BLaER1 treated with 17β-estradiol and CSF1 and Interleukin-3, amounts not matched to agents 10 nM and 100 nM (cell line): ENCODE results near the gene CEACAM19.
A peak's percentile ranks its signal among the peaks of the same experiment; 100 is the strongest.
"Not testable (repeated sequence)": the region's sequence is repeated elsewhere in the genome, so short reads cannot be mapped to it uniquely, and the experiment has no call there.

ENCODE experiments used
- H3K27ac ChIP-seq, 11 experiments: shearing (Covaris generic); formaldehyde crosslinking; 2 replicates each; pipeline ENCODE4 v1.8.1; 2022
- H3K27me3 ChIP-seq, 11 experiments: shearing (Covaris generic); formaldehyde crosslinking; 2 replicates each; pipeline ENCODE4 v1.8.1; 2022
- H3K36me3 ChIP-seq, 11 experiments: shearing (Covaris generic); formaldehyde crosslinking; 2 replicates each; pipeline ENCODE4 v1.8.1; 2022
- H3K4me1 ChIP-seq, 10 experiments: shearing (Covaris generic); formaldehyde crosslinking; 2 replicates each; pipeline ENCODE4 v1.8.1; 2022
- H3K4me2 ChIP-seq, 11 experiments: shearing (Covaris generic); formaldehyde crosslinking; 2 replicates each; pipeline ENCODE4 v1.8.1; 2022
- H3K4me3 ChIP-seq, 10 experiments: shearing (Covaris generic); formaldehyde crosslinking; 2 replicates each; pipeline ENCODE4 v1.8.1; 2022
- H3K9ac ChIP-seq, 11 experiments: shearing (Covaris generic); formaldehyde crosslinking; 2 replicates each; pipeline ENCODE4 v1.8.1; 2022
- H3K9me3 ChIP-seq, 11 experiments: shearing (Covaris generic); formaldehyde crosslinking; replicated peaks in 1 of 11; 2 replicates each; pipeline ENCODE4 v1.8.1; 2022
- H4K20me1 ChIP-seq, 11 experiments: shearing (Covaris generic); formaldehyde crosslinking; 2 replicates each; pipeline ENCODE4 v1.8.1; 2022
- Cebpa-rat ChIP-seq, 11 experiments: shearing (Covaris generic); IDR thresholded peaks; 2 replicates each; pipeline ENCODE4 v1.8.1; 2022

The CEACAM19 gene

DNA sequence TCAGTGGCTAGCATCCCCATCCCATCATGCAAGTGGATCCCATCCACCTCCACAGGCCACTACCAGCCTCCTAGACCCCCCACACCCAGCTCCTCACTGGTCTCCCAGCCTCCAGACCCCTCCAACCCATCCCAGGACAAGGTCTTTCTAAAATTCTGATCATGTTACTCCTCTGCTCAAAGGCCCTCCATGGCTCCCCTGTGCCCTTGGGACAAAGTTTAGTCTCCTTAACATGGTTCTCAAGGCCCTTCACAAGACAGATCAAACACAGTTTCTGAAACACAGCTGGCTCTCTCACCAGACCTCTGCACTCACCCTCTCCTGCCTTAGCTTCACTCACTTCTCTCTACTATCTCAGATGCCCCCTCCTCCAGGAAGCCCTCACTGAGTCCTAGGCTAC, 9.3 kb downstream of the CEACAM19 start:
- H3K27ac ChIP-seq: no peak overlapping the region
- no peak for TF ChIP-seq Cebpa-rat (IDR thresholded peaks at IDR 0.05)

DNA sequence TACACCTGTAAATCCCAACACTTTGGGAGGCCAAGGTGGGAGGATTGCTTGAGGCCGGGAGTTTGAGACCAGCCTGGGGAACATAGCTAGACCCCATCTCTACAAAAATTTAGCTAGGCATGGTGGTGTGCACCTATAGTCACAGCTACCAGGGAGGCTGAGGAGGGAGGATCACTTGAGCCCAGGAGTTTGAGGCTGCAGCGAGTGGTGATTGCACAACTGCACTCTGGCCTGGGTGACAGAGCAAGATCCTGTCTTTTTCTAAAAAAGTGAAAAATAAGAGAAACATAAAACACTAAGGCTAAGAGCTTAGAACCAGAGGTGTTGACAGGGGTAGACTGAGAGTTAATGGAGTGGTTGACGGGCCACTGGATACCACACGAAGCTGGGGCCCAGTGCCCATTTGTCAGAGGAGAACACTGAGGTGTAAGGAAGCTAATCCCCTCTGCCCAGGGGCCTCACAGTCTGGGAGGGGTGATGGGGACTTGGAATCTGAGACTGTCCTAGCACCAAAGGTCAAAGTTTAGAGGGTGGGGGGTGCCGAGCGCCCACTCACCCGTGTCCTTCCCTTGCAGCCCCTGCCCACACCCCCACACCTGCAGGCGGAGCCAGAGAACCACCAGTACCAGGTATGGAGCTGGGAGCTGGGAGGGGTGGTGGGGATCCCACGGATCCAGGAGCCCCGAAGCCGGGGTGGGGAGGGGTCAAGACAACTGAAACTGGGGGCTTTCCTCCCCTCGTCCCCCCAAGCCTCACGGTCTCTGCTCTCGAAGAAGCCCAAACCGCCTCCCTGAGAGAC, 10.9 kb downstream of the CEACAM19 start:
- peak overlapping the region in 4 of 11 experiments; percentile 24 to 93 (median 82); a peak in 9 of 22 replicates for H3K4me2 ChIP-seq
- no peaks in the 10 kb centered on the region for H3K9me3 ChIP-seq
- peaks cover 20 to 63% (median 49%) of the 10 kb centered on the region in 10 experiments for H3K4me1 ChIP-seq
- no peak overlapping the region for H3K4me3 ChIP-seq
- H3K9ac ChIP-seq: no peak overlapping the region
- H3K27ac ChIP-seq: no peak overlapping the region
- H3K36me3 ChIP-seq: no peaks in the 10 kb centered on the region
- TF ChIP-seq Cebpa-rat (IDR thresholded peaks at IDR 0.05): peak in 2 of 11 experiments; percentile 8 to 27; a peak in 1 of 22 replicates
- no peaks in the 10 kb centered on the region for H4K20me1 ChIP-seq
- no peaks in the 10 kb centered on the region for H3K27me3 ChIP-seq

More for the DNA sequence above, 9.3 kb downstream of the CEACAM19 start:
- H3K4me2 ChIP-seq: no peak overlapping the region
- no peaks in the 10 kb centered on the region for H3K9me3 ChIP-seq
- no peaks in the 10 kb centered on the region for H3K27me3 ChIP-seq
- no peaks in the 10 kb centered on the region for H3K36me3 ChIP-seq
- no peak overlapping the region for H3K9ac ChIP-seq
- H3K4me3 ChIP-seq: no peak overlapping the region
- H3K4me1 ChIP-seq: peaks cover 20 to 55% (median 41%) of the 10 kb centered on the region in 10 experiments
- H4K20me1 ChIP-seq: no peaks in the 10 kb centered on the region

DNA sequence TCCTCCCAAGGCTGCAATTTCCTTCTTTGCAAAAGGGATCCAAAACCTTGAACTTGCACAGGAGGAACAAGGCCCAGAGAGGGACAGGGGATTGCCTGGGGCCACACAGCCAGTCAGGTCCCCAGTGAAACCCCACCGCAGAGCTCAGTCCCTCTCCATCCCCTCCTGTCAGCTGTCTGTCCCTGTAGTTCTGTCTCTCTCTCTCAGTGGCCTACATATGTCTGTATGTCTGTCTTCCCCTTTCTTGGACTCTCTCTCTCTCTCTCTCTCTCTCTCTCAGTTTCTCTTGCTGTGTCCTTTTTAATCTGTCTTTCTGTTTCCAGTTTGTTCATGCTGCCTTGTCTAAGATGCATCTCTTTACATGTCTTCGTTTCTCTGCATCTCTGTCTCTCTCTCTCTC, 11.5 kb downstream of the CEACAM19 start:
- Histone ChIP-seq H3K4me2 (peak overlapping the region in 5 of 11 experiments; percentile 36 to 93 (median 77); a peak in 9 of 22 replicates), H3K9ac (no peak overlapping the region; a peak in 1 of 22 replicates), H4K20me1 (no peaks in the 10 kb centered on the region), H3K9me3 (no peaks in the 10 kb centered on the region), H3K36me3 (no peaks in the 10 kb centered on the region), H3K27me3 (no peaks in the 10 kb centered on the region), H3K4me1 (peaks cover 16 to 63% (median 49%) of the 10 kb centered on the region in 10 experiments), H3K4me3 (no peak overlapping the region), H3K27ac (peak overlapping the region in 1 of 11 experiments; percentile 85; a peak in 1 of 22 replicates)
- TF ChIP-seq Cebpa-rat (IDR thresholded peaks at IDR 0.05): no peak

DNA sequence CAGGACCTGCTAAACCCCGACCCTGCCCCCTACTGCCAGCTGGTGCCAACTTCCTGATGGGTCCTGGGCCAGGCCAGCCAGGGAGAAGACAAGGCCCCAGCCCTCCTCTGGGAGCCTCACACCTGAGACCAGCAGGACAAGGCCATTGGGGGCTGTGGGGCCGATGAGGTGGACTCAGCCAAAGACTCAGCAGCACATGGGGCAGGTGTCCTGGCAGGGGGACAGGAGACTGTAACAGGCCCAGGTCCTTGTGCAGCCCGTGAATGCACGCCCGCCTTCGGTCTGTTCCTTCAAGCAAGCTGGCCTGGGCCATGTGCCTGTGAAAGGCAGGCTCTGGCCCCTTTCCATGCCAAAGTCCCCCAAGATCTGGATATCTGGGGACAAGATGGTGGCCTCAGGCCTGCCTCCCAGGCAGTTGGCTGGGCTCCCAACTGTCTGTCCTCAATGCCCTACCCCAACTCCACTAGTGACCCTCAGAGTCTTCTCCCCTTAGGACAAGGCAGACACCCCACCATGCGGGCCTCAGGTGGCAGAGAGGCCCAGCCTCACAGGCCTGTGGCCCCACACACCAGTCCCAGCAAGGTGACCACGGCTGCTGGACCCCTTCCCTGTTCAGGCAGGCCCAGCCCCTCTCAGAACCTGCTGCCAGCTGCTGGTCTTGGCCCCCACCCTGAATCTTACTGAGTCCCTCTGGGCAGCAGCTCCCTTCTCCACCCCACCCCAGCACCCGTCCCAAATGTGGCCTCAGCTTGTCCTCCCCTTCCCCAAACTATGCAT, 12.3 kb downstream of the CEACAM19 start:
- H3K27ac ChIP-seq: peak overlapping the region in 7 of 11 experiments; percentile 4 to 85 (median 25); a peak in 11 of 22 replicates
- no peaks in the 10 kb centered on the region for H3K36me3 ChIP-seq
- H3K27me3 ChIP-seq: no peaks in the 10 kb centered on the region
- no peak for TF ChIP-seq Cebpa-rat (IDR thresholded peaks at IDR 0.05)
- no peak overlapping the region for H3K4me3 ChIP-seq
- H3K4me2 ChIP-seq: peak overlapping the region in 5 of 11 experiments; percentile 36 to 93 (median 77); a peak in 10 of 22 replicates
- peaks cover 16 to 68% (median 53%) of the 10 kb centered on the region in 10 experiments for H3K4me1 ChIP-seq
- H4K20me1 ChIP-seq: no peaks in the 10 kb centered on the region
- no peaks in the 10 kb centered on the region for H3K9me3 ChIP-seq
- H3K9ac ChIP-seq: peak overlapping the region in 1 of 11 experiments; percentile 37; a peak in 2 of 22 replicates

- H3K36me3 ChIP-seq, H3K27me3 ChIP-seq, H3K9me3 ChIP-seq, H4K20me1 ChIP-seq, H3K4me3 ChIP-seq: not testable (repeated sequence)
- Histone ChIP-seq H3K27ac (peak overlapping the region in 6 of 11 experiments; percentile 17 to 85 (median 70); a peak in 10 of 22 replicates), H3K4me1 (peaks cover 16 to 75% (median 57%) of the 10 kb centered on the region in 10 experiments), H3K9ac (peak overlapping the region in 1 of 11 experiments; percentile 65; a peak in 2 of 22 replicates), H3K4me2 (peak overlapping the region in 9 of 11 experiments; percentile 55 to 93 (median 78); a peak in 17 of 22 replicates)
These were observed 13.1 kb downstream of the CEACAM19 start for GRCh38 chr19:44684396-44684795.

DNA sequence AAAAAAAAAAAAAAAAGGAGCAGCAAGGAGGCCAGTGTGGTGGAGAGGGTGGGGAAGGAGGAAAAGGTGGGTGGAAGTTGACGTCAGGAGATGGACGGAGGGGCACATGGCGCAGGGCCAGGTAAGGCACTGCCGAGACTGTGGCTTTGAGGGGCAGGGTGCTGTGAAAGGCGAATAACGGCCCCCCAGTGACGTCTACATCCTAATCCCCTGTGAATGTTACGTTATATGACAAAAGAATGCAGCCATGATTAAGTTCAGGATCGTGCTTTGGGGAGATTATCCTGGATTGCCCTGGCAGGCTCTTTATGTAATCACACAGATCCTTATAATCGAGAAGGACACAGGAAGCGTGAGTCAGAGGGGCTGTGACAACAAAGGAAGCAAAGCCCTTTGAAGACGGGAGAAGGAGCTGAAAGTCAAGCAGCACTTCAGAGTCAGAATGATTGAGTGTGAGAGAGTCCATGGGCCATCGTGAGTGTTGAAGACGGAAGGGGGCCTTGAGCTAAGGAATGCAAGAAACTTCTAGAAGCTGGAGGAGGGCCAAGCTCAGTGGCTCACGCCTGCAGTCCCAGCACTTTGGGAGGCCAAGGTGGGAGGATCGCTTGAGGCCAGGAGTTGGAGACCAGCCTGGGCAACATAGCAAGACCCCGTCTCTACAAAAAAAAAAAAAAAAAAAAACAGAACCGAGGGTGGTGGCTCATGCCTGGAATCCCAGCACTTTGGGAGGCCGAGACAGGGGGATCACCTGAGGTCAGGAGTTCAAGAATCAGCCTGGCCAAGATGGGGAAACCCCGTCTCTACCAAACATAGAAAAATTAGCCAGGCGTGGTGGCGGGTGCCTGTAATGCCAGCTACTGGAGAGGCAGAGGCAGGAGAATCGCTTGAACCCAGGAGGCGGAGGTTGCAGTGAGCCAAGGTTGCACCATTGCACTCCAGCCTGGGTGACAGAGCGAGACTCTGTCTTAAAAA, 13.9 kb downstream of the CEACAM19 start:
- Histone ChIP-seq H3K9ac (peak overlapping the region in 6 of 11 experiments; percentile 32 to 69 (median 48); a peak in 13 of 22 replicates), H3K4me3 (peak overlapping the region in 5 of 10 experiments; percentile 2 to 33 (median 14); a peak in 5 of 20 replicates), H3K9me3 (no peaks in the 10 kb centered on the region), H3K27ac (peak overlapping the region in 9 of 11 experiments; percentile 8 to 85 (median 64); a peak in 18 of 22 replicates), H3K4me1 (peaks cover 16 to 83% (median 64%) of the 10 kb centered on the region in 10 experiments), H3K36me3 (no peaks in the 10 kb centered on the region), H3K27me3 (no peaks in the 10 kb centered on the region), H4K20me1 (no peaks in the 10 kb centered on the region), H3K4me2 (peak overlapping the region; percentile 40 to 93 (median 77))
- TF ChIP-seq Cebpa-rat (IDR thresholded peaks at IDR 0.05): no peak

DNA sequence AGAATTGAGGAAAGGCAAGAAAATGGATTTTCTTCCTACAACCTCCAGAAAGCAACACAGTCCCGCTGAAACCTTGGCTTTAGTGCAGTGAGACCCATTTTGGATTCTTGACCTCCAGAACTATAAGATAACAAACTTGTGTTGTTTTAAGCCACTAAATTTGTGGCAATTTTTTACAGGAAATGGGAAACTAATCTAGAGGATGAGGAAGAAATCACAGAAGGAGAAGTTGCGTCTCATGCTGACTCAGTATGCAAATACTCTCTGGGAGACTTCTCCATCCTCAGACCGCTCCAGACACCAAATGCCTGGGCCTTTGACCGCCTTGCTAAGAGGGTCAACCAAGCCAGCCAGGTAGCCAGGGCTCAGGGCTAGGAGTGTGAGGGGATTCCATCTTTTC, 14.6 kb downstream of the CEACAM19 start:
- peak overlapping the region in 9 of 11 experiments; percentile 8 to 85 (median 64); a peak in 18 of 22 replicates for H3K27ac ChIP-seq

GRCh38 chr19:44686896-44687295, 15.6 kb downstream of the CEACAM19 start:
- Histone ChIP-seq H3K27me3 (no peaks in the 10 kb centered on the region), H4K20me1 (no peaks in the 10 kb centered on the region), H3K9me3 (no peaks in the 10 kb centered on the region), H3K36me3 (no peaks in the 10 kb centered on the region), H3K27ac (peak overlapping the region in 5 of 11 experiments; percentile 8 to 85 (median 77); a peak in 5 of 22 replicates), H3K4me3 (peak overlapping the region in 1 of 10 experiments; percentile 37; a peak in 1 of 20 replicates), H3K9ac (0 out of 22 replicates have a peak overlapping the region, but pooled peaks of 1 of the 11 experiments have one; percentile 54), H3K4me2 (peak overlapping the region in 6 of 11 experiments; percentile 77 to 93 (median 82); a peak in 12 of 22 replicates), H3K4me1 (peaks cover 27 to 100% (median 78%) of the 10 kb centered on the region in 10 experiments)
- no peak for TF ChIP-seq Cebpa-rat (IDR thresholded peaks at IDR 0.05)

More for the DNA sequence above, 14.6 kb downstream of the CEACAM19 start:
- H3K4me1 ChIP-seq: peaks cover 17 to 90% (median 67%) of the 10 kb centered on the region in 10 experiments
- no peaks in the 10 kb centered on the region for H3K36me3 ChIP-seq
- H3K9ac ChIP-seq: peak overlapping the region in 7 of 11 experiments; percentile 9 to 69 (median 42); a peak in 11 of 22 replicates
- no peaks in the 10 kb centered on the region for H3K9me3 ChIP-seq
- no peaks in the 10 kb centered on the region for H3K27me3 ChIP-seq
- TF ChIP-seq Cebpa-rat (IDR thresholded peaks at IDR 0.05): no peak
- H3K4me3 ChIP-seq: peak overlapping the region in 5 of 10 experiments; percentile 1 to 37 (median 2); a peak in 4 of 20 replicates
- peak overlapping the region; percentile 40 to 93 (median 77) for H3K4me2 ChIP-seq
- H4K20me1 ChIP-seq: no peaks in the 10 kb centered on the region
